HL-60 (cell line): ENCODE data around the gene GPR45.

Source experiments
- GABPA ChIP-seq: IDR thresholded peaks from 2 replicates; pipeline ENCODE4 v1.6.1; 2012; ENCODE audit warnings: low read depth
- POLR2AphosphoS5 ChIP-seq: IDR thresholded peaks from 2 replicates; pipeline ENCODE4 v1.6.1; 2012; ENCODE audit warnings: low read depth

- TF ChIP-seq POLR2AphosphoS5 (no peak), GABPA (no peak)
Observed at GRCh38 chr2:105279126-105279525, 37.6 kb downstream of the GPR45 start.
